Activated gamma-delta T cell treated with anti-CD3 and anti-CD28 coated beads, Interleukin-2, amount 50 U/mL, for 16 hours (primary cell): ENCODE measurements around the gene SH2D3A.
"Not testable (repeated sequence)": the region's sequence is repeated elsewhere in the genome, so short reads cannot be mapped to it uniquely, and the experiment has no call there.

ENCODE experiments used
- DNase-seq: peaks from one replicate; pipeline ENCODE4 v3.0.0-alpha.2; 2020; ENCODE audit warnings: low read depth

SH2D3A gene

DNA sequence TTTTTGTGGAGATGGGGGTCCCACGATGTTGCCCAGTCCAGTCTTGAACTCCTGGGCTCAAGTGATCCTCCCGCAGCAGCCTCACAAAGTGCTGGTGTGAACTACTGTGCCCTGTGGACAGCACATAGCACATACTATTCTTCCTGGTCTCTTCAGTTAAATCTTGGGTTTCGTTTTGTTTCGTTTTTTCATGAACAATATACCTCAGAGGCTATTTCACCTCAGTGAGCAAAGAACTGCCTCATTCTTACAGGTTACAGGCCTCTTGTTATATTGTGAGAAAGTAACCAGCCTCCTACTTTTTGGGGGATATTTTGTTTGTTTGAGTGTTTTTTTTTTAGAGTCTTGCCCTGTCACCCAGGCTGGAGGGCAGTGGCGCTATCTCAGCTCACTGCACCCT lies 45.5 kb downstream of the SH2D3A start:
- DNase-seq, result no peak

GRCh38 chr19:6721138-6721474 lies 46.1 kb downstream of the SH2D3A start:
- DNase-seq, result no peak

DNA sequence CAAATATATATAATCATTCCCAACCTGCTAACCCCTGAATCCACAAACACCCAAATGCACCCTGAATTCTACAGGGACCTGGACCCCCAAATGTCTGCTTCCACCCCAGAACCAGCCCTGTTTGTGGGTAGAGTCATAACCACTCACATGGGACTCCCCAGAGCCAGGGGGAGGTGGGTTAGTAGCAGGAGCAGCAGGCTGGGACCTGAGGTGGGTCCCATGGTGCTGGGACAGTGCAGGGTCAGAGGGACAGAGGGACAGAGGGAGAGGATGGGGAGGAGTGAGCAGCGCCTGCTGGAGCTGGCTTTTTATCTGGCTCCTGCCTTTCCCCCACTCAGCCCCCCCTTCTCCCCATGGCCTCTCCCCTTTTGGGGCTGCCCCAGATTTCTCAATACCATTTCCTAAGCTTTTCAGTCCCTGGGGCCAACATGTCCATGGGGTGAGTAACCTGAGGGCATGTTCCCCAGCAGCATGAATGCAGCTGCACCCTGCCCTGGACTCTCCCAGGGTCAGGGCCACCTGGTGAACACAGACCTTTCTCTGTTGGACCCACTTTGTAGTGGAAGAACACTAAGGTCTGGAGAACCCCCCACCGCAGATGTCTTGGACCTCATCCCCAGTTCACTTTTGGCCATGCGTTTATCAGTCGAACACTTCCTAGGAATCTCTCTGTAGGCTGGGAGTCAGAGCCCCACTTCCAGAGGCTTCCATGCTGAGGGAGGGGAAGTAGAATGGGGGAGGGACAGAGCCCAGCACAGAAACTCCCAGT lies 46.7 kb downstream of the SH2D3A start, which contains the start of gene C3:
Gene C3 (minus strand): TSS at position 282 of the 769 bp plus-strand sequence. CDS start 61 bp downstream, at position 221.
- DNase-seq, result no peak

DNA sequence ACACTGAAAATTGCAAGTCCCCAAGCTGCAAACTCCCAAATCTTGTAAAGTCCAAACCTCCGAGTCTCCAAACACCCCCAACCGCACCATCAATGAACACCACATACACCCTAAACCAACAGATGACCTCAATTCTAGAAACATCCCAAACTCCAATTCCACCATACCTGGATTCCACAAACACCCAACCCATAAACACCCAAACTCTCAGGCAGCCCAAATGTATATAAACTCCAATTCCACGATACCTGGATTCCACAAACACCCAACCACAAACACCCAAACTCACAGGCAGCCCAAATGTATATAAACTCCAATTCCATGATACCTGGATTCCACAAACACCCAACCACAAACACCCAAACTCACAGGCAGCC lies 47.3 kb downstream of the SH2D3A start:
- no peak for DNase-seq

- DNase-seq, result no peak
Observed at GRCh38 chr19:6719540-6719861, 47.7 kb downstream of the SH2D3A start.

DNA sequence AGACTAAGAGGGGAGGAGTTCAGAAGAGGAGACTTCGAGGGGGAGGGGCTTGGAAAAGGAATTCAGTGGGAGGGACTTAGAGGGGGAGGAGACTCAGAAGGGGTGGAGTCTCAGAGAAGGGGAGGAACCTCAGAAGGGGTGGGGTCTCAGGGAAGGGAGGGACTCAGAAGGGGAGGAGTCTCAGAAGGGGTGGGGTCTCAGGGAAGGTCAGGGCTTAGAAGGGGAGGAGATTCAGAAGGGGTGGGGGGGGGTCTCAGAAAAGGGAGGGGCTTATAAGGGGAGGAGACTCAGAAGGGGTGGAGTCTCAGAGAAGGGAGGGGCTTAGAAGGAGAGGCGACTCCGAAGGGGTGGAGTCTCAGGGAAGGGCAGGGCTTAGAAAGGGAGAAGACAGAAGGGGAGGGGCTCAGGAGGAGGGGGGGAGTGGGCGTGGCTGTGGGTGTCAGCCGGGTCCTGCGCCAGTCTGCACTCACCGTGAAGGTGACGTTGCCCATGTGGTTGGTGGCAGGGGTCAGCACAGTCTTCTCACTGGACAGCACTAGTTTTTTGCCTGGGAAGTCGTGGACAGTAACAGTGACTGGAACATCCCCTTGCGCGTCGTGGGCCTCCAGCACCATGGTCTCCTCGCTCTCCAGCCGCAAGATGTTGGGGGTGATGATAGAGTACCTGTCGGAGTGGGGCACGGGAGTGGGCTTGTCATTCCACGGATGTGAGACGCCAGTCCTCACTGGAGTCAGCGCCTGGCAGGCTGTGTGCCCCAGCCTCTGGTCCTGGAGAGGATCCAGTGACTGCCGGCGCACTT lies 48.3 kb downstream of the SH2D3A start:
- DNase-seq, result no peak

GRCh38 chr19:6718111-6718740 lies 49.0 kb downstream of the SH2D3A start:
- DNase-seq, result no peak

GRCh38 chr19:6717441-6717971 lies 49.7 kb downstream of the SH2D3A start:
- DNase-seq, result no peak

DNA sequence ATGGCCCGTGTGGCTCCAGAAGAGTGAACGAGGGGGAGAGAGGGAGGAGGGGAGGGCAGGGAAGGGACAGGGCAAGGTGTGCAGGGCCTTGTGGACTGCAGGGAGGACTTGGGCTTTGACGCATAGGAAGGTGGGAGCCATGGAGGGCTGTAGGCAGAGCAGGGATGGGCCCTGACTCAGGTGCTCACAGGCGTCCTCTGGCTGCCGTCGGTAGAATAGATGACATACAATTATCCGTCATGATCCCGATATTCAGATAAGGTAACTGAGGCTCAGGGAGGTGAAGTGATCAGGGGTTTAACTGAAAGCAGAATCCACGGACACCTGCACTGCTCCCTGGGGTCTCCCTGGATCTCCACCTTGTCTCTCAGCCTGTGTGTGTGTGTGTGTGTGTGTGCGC lies 50.2 kb downstream of the SH2D3A start:
- no peak for DNase-seq

DNA sequence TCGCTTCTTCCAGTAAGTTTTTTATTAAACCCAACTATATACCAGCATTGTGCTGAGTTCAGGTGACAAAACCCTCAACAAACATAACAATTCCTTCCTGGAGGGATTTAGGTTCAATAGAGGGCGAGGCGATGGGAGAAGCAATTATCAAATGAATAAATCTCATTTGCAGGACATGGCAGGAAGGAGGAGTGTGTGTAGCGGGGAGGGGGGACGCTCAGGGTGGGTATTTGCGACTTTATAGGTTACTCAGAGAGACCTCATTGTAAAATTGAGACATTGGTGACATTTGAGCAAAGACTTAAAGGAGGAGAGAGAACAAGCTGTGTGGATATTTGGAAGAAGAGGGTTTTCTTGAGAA lies 50.6 kb downstream of the SH2D3A start:
- DNase-seq, result no peak

DNA sequence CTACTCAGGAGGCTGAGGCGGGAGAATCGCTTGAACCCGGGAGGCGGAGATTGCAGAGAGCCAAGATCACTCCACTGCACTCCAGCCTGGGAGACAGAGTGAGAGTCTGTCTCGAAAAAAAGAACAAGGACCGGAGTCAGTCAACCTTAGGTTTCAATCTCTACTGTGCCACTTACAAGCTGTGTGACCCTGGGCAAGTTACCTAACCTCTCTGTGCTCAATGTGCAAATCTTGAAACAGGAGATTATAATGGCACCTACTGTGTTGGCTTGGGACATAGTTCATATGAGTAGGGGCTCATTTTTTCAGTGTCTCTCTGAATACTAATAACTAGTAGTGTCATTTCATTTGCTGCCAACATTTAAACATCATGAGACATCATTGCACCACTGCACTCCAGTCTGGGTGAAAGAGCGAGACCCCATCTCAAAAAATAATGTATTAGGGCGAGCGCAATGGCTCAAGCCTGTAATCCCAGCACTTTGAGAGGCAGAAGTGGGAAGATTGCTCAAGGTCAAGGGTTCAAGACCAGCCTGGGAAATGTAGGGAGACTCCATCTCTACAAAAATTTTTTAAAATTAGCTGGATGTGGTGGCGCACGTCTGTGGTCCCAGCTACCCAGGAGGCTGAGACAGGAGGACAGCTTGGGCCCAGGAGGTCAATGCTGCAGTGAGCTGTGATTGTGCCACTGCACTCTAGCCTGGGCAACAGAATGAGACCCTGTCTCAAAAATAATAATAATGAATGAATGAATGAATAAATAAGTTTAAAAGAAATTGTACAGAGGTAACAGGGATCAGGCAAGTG lies 52.3 kb downstream of the SH2D3A start:
- no peak for DNase-seq

DNA sequence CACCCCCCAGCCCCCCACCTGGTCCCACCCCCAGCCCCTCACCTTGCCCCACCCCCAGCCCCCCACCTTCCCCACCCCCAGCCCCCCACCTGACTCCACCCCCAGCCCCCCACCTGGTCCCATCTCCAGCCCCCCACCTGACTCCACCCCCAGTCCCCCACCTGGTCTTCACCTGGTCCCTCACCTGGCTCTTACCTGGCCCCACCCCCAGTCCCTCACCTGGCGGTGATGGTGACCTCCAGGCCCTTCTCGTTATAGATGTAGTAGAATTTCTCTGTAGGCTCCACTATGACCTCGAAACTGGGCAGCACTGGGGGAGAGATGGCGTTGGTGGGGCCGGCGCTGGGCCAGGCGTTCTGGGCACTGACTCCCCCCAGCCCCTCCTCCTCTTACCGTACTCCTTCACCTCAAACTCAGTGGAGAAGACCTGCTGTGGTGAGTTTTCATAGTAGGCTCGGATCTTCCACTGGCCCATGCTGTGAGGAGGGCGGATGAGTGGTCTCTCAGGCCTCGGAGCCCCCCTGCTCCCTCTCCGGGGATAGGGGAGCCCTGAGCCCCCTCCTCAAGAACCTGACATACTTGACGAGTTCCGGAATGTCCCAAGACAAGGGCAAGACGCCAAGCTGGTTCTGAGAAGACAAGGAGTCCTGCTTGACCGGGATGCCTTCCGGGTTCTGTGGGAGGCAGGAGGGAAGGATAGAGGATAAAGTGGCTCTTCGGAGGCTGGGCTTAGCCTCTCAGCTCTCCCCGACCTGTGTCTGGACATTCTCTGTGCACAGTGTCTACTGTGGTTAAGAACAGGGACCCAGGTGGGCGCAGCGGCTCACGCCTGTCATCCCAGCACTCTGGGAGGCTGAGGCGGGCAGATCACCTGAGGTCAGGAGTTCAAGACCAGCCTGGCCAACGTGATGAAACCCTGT lies 53.2 kb downstream of the SH2D3A start:
- DNase-seq, result no peak

GRCh38 chr19:6712692-6713670 lies 54.3 kb downstream of the SH2D3A start:
- no peak for DNase-seq

DNA sequence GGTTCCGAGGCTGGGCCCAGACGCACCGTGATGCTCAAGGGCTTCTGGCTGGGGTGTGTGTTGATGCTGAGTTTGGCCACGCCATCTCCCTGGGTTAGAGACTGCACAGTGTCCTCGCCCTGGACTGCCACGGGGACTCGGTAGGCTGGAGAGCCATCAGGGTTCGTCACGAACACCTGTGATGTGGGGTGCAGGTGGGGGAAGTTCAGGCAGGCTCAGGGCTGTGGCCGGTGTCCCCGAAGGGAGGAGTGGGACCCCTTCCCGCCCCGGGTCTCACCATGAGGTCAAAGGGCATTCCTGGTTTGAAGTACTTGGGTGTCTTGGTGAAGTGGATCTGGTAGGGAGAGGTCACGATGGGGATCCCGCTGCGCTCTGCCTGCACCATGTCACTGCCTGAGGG lies 55.0 kb downstream of the SH2D3A start:
- DNase-seq, result no peak

DNA sequence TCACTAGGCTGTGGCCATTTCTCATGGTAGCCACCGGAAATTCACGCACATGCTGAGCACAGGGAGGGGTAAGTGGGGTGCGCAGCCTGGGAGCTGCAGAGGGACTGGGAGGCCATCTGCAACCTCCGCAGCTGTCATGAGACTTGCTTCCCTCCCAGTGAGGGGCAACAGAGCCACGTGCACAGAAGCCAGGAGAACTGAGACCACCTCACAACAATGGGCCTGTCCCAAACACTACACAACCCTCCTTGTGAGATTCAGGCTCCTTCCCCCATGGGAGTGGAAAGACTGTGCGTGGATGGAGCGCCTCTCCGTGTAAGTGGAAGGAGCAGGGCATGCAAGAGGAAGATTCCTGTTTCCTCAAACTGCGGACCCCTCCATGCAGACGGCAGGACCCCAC lies 55.6 kb downstream of the SH2D3A start:
- no peak for DNase-seq

DNA sequence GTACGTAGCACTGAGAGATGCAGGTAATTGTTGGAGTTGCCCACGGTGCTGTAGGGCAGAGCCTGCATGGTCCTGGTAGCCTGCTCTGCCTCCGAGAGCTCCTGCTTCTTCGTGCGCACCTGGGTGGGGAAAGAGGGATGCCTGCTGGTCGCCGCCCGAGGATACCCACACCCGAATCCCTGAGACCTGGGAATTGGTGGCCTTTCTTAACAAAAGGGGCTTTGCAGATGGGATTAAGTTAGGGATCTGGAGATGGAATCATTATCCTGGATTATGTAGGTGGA lies 56.2 kb downstream of the SH2D3A start:
- DNase-seq, result no peak

- no peak for DNase-seq
Observed at GRCh38 chr19:6710273-6711077, 56.8 kb downstream of the SH2D3A start.

DNA sequence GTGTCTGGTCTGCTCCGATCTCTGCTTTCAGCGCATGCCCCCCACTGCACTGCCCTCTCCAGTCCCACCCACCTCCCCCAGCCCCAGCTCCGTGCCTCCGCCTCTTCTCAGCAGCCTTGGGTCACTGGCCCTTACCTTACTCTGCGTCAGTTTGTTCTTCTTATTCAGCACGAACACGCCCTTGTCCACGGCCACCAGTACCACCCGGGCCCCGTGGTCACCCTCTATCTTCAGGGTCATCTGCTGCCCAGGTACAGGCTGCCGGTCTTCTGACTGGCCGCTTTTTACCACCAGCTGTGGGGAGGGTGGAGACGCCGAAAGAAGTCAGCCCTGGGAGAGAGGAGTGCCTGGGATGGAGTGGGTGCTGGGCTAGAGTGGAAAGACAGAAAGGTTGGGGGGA lies 57.7 kb downstream of the SH2D3A start:
- no peak for DNase-seq

- not testable (repeated sequence) for DNase-seq
Observed at GRCh38 chr19:6708913-6709312, 58.3 kb downstream of the SH2D3A start.
